ENCODE measurements around the gene TRIM16. TPM values are rescaled to one million over a fixed set of nuclear protein-coding genes. Genes with fewer than 3 reads are reported as not detected.
A peak's percentile ranks its signal among the peaks of the same experiment; 100 is the strongest.
"Not testable (repeated sequence)": the region's sequence is repeated elsewhere in the genome, so short reads cannot be mapped to it uniquely, and the experiment has no call there.

Gene TRIM16
- 45.9 TPM for total RNA-seq

DNA sequence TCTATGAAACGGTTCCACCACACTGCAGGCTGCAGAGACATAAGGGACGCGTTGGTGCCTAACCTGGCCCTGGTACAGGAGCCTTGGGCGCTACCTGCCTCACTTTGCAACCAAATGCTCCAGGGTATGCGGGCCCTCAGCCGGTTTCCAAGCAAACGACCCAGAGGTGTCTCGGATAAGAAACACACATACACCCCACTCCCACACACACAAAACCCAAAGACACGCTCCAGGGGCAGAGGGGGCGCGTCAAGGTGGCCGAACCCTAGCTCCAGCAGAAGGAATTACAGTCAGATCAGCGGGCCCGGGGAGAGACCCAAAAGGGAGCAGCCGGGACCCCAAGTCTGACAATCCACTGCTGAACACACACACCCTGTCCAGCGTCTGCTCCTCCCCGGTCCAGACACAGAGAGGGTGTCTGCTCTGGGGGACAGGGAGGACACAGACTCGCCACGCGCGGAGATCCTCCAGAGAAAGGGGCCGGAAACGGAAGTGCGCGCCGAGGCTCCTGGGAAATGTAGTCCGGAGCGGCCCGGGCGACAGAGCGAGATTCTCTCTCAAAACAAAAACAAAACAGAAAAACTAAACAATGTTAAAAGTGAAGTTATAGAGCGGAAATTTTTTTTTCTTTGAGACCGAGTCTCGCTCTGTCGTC is at the start of gene TRIM16:
Gene TRIM16, minus strand, starts transcription at position 488 of the 655 bp plus-strand sequence. CDS start 32,702 bp downstream, outside the sequence.
- H3K36me3 ChIP-seq (ENCODE audit: control insufficient read depth in 3 of 3, insufficient read depth in 3 of 3, low read length in 3 of 3); H3K9me3 ChIP-seq (ENCODE audit: control insufficient read depth in 3 of 3, low read length in 3 of 3); H3K27me3 ChIP-seq (ENCODE audit: control insufficient read depth in 3 of 3, insufficient read depth in 3 of 3, low read length in 3 of 3); H3K4me1 ChIP-seq (ENCODE audit: control insufficient read depth in 3 of 3, insufficient read depth in 3 of 3, low read length in 3 of 3): not testable (repeated sequence)
- peak within 1 kb of the TSS; percentile 76 to 84 (median 79) for H3K9ac ChIP-seq (ENCODE audit: low read depth in 1 of 3, low read length in 3 of 3)
- H3K27ac ChIP-seq (ENCODE audit: low read depth, low read length) = peak within 1 kb of the TSS; percentile 6
- H3K4me3 ChIP-seq (ENCODE audit: low read length in 3 of 3) = peak within 1 kb of the TSS; percentile 61 to 86 (median 81)

DNA sequence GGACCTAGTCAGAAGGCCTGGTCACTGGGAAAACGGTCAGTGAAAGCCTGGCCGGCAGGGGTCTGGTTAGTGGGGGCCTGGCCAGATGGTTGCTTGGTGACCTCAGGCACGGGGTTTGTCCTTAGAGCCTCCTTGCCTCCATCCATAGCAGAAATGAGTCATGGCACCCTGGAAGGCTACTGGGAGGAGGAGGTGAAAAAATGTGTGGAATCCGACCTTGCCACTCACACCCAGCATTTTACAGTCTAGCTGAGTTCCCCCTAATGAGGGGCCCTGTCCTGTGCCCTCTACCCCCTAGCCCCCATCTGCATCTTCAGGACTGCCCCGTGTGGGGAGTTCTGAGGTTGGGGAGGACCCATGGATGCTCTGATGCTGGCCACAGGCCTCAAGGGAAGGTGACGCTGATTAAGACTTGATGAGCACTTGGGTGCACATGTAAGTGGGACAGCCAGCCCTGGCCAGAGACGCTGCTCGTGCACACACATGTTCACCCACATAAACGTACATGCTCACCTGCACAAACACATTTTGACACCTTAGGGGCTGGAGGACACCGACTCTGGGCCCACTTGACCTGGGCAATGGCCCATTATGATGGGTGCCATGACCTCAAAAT is 49.2 kb upstream of the TRIM16 start:
- not testable (repeated sequence) for H3K9me3 ChIP-seq (ENCODE audit: control insufficient read depth in 3 of 3, low read length in 3 of 3); H3K9ac ChIP-seq (ENCODE audit: low read depth in 1 of 3, low read length in 3 of 3); H3K4me3 ChIP-seq (ENCODE audit: low read length in 3 of 3); H3K27ac ChIP-seq (ENCODE audit: low read depth, low read length); H3K36me3 ChIP-seq (ENCODE audit: control insufficient read depth in 3 of 3, insufficient read depth in 3 of 3, low read length in 3 of 3); H3K27me3 ChIP-seq (ENCODE audit: control insufficient read depth in 3 of 3, insufficient read depth in 3 of 3, low read length in 3 of 3); H3K4me1 ChIP-seq (ENCODE audit: control insufficient read depth in 3 of 3, insufficient read depth in 3 of 3, low read length in 3 of 3)

GRCh38 chr17:15731900-15732299 is 47.8 kb upstream of the TRIM16 start, which contains the start of gene TBC1D26:
TSS of gene TBC1D26 (plus strand) at chr17:15732283. CDS start at chr17:15735349, 3,066 bp downstream.
- not testable (repeated sequence) for H3K27me3 ChIP-seq (ENCODE audit: control insufficient read depth in 3 of 3, insufficient read depth in 3 of 3, low read length in 3 of 3); H3K36me3 ChIP-seq (ENCODE audit: control insufficient read depth in 3 of 3, insufficient read depth in 3 of 3, low read length in 3 of 3); H3K9ac ChIP-seq (ENCODE audit: low read depth in 1 of 3, low read length in 3 of 3); H3K9me3 ChIP-seq (ENCODE audit: control insufficient read depth in 3 of 3, low read length in 3 of 3); H3K4me1 ChIP-seq (ENCODE audit: control insufficient read depth in 3 of 3, insufficient read depth in 3 of 3, low read length in 3 of 3); H3K4me3 ChIP-seq (ENCODE audit: low read length in 3 of 3); H3K27ac ChIP-seq (ENCODE audit: low read depth, low read length)

DNA sequence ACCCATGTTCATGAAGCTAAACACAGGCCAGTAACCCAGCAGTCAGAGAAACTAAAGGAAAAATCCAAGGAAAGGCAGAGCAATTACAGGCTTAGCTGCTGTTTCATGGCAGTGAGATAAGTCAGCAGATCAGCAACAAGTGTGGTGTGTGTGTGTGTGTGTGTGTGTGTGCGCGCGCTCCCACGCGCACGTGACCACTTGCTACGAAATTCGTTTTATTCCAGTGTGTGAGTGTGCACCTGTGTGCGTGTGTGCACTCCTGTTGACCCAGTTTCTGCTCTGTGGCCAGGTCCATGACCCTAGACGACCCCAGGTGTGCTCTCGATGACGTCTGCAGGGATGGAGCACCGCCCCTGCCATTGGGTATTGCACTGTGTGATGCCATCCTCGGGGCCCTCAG is 46.4 kb upstream of the TRIM16 start:
- H3K36me3 ChIP-seq (ENCODE audit: control insufficient read depth in 3 of 3, insufficient read depth in 3 of 3, low read length in 3 of 3); H3K27me3 ChIP-seq (ENCODE audit: control insufficient read depth in 3 of 3, insufficient read depth in 3 of 3, low read length in 3 of 3); H3K9me3 ChIP-seq (ENCODE audit: control insufficient read depth in 3 of 3, low read length in 3 of 3); H3K9ac ChIP-seq (ENCODE audit: low read depth in 1 of 3, low read length in 3 of 3); H3K4me3 ChIP-seq (ENCODE audit: low read length in 3 of 3); H3K4me1 ChIP-seq (ENCODE audit: control insufficient read depth in 3 of 3, insufficient read depth in 3 of 3, low read length in 3 of 3); H3K27ac ChIP-seq (ENCODE audit: low read depth, low read length): not testable (repeated sequence)

DNA sequence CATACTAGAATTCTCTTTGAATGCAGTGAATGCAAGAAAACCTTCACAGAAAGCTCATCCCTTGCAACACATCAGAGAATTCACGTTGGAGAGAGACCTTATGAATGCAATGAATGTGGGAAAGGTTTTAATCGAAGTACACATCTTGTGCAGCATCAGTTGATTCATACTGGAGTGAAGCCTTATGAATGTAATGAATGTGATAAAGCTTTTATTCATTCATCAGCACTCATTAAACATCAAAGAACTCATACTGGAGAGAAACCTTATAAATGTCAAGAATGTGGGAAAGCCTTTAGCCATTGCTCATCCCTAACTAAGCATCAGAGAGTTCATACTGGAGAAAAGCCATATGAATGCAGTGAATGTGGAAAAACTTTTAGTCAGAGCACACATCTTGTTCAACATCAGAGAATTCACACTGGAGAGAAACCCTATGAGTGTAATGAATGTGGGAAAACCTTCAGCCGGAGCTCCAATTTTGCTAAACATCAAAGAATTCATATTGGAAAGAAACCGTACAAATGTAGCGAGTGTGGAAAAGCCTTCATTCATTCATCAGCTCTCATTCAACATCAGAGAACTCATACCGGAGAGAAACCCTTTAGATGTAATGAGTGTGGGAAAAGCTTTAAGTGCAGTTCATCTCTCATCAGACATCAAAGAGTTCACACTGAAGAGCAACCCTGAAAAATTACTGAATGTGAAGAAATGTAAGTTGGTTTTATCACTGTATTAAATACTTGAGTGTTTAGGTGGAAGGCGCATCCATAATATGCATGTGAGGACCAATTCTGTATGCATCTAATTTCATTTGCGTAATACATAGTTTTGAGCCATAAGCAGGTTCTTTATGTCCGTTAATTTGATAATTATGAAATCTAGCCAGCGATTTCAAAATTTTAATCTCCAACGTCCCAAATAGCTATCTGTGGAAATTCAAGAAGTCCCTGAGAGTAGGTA is 32.8 kb upstream of the TRIM16 start:
- H3K9ac ChIP-seq (ENCODE audit: low read depth in 1 of 3, low read length in 3 of 3); H3K27ac ChIP-seq (ENCODE audit: low read depth, low read length); H3K36me3 ChIP-seq (ENCODE audit: control insufficient read depth in 3 of 3, insufficient read depth in 3 of 3, low read length in 3 of 3); H3K27me3 ChIP-seq (ENCODE audit: control insufficient read depth in 3 of 3, insufficient read depth in 3 of 3, low read length in 3 of 3); H3K9me3 ChIP-seq (ENCODE audit: control insufficient read depth in 3 of 3, low read length in 3 of 3); H3K4me1 ChIP-seq (ENCODE audit: control insufficient read depth in 3 of 3, insufficient read depth in 3 of 3, low read length in 3 of 3): not testable (repeated sequence)
- H3K4me3 ChIP-seq (ENCODE audit: low read length in 3 of 3) = peak overlapping the region in 1 of 3 donors; percentile 41

GRCh38 chr17:15708879-15709278 is 24.8 kb upstream of the TRIM16 start:
- H3K4me3 ChIP-seq (ENCODE audit: low read length in 3 of 3); H3K9ac ChIP-seq (ENCODE audit: low read depth in 1 of 3, low read length in 3 of 3); H3K4me1 ChIP-seq (ENCODE audit: control insufficient read depth in 3 of 3, insufficient read depth in 3 of 3, low read length in 3 of 3); H3K27ac ChIP-seq (ENCODE audit: low read depth, low read length); H3K9me3 ChIP-seq (ENCODE audit: control insufficient read depth in 3 of 3, low read length in 3 of 3); H3K27me3 ChIP-seq (ENCODE audit: control insufficient read depth in 3 of 3, insufficient read depth in 3 of 3, low read length in 3 of 3): not testable (repeated sequence)
- peaks cover 6 to 11% (median 10%) of the 10 kb centered on the region in 3 donors for H3K36me3 ChIP-seq (ENCODE audit: control insufficient read depth in 3 of 3, insufficient read depth in 3 of 3, low read length in 3 of 3)

- H3K4me1 ChIP-seq (ENCODE audit: control insufficient read depth in 3 of 3, insufficient read depth in 3 of 3, low read length in 3 of 3); H3K9ac ChIP-seq (ENCODE audit: low read depth in 1 of 3, low read length in 3 of 3); H3K9me3 ChIP-seq (ENCODE audit: control insufficient read depth in 3 of 3, low read length in 3 of 3); H3K27me3 ChIP-seq (ENCODE audit: control insufficient read depth in 3 of 3, insufficient read depth in 3 of 3, low read length in 3 of 3); H3K4me3 ChIP-seq (ENCODE audit: low read length in 3 of 3); H3K27ac ChIP-seq (ENCODE audit: low read depth, low read length): not testable (repeated sequence)
- peaks cover 6 to 11% (median 10%) of the 10 kb centered on the region in 3 donors for H3K36me3 ChIP-seq (ENCODE audit: control insufficient read depth in 3 of 3, insufficient read depth in 3 of 3, low read length in 3 of 3)
Measured at GRCh38 chr17:15704813-15705212, 20.7 kb upstream of the TRIM16 start.

DNA sequence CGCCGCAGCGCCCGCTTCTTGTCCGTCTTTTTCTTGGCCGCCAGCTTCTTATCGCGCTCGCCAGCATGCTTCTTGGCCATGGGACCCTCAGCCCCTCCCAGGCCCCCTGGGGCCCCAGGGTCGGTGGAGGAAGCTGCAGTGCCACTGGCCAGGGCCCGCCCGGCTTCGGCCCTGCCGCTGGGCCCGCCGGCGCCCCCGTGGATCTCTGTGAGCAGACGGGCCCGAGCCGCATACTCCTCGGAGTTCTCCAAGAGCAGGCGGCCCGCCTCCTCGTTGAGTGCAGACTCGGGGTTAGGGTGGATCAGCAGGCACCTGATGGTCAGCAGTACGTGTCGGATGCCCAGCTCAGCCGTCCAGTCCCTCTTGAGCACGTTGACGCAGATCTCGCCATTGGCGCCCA is 20.1 kb upstream of the TRIM16 start:
- peaks cover 6 to 11% (median 10%) of the 10 kb centered on the region in 3 donors for H3K36me3 ChIP-seq (ENCODE audit: control insufficient read depth in 3 of 3, insufficient read depth in 3 of 3, low read length in 3 of 3)
- H3K4me1 ChIP-seq (ENCODE audit: control insufficient read depth in 3 of 3, insufficient read depth in 3 of 3, low read length in 3 of 3); H3K27me3 ChIP-seq (ENCODE audit: control insufficient read depth in 3 of 3, insufficient read depth in 3 of 3, low read length in 3 of 3); H3K9me3 ChIP-seq (ENCODE audit: control insufficient read depth in 3 of 3, low read length in 3 of 3); H3K27ac ChIP-seq (ENCODE audit: low read depth, low read length); H3K9ac ChIP-seq (ENCODE audit: low read depth in 1 of 3, low read length in 3 of 3); H3K4me3 ChIP-seq (ENCODE audit: low read length in 3 of 3): not testable (repeated sequence)

DNA sequence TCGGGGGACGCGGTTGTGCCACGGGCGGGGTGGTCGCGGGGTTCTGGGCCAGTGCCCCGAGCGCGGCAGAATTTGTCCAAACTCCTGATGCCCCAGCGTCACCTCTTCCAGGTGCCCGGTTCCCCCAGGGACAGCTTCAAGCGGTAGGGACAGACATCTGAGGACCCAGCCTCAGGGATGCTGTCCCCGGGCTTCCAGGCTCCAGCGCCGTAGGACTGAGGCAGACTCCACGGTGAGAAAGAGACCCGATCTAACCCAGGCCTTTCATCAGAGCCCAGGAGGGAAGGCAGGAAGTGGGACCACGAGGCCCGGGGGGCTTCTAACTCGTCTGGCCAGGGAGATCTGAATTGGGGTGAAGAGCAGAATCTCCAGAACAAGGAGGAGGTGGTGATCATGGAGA is 15.8 kb upstream of the TRIM16 start:
- Histone ChIP-seq H3K9ac (ENCODE audit: low read depth in 1 of 3, low read length in 3 of 3) (peak overlapping the region in 2 of 3 donors; percentile 33 to 50), H3K4me3 (ENCODE audit: low read length in 3 of 3) (peak overlapping the region; percentile 77 to 85 (median 82)), H3K27ac (ENCODE audit: low read depth, low read length) (peak overlapping the region; percentile 19)
- H3K36me3 ChIP-seq (ENCODE audit: control insufficient read depth in 3 of 3, insufficient read depth in 3 of 3, low read length in 3 of 3); H3K4me1 ChIP-seq (ENCODE audit: control insufficient read depth in 3 of 3, insufficient read depth in 3 of 3, low read length in 3 of 3); H3K9me3 ChIP-seq (ENCODE audit: control insufficient read depth in 3 of 3, low read length in 3 of 3); H3K27me3 ChIP-seq (ENCODE audit: control insufficient read depth in 3 of 3, insufficient read depth in 3 of 3, low read length in 3 of 3): not testable (repeated sequence)
